Ishikawa (cell line): Measurements from ENCODE around the gene CHRNA4.

Source experiments
- RAD21 ChIP-seq: IDR thresholded peaks from 2 replicates; pipeline ENCODE4 v1.6.1; 2012; ENCODE audit warnings: low read depth
- TEAD4 ChIP-seq: IDR thresholded peaks from 2 replicates; pipeline ENCODE4 v1.6.1; 2012

GRCh38 chr20:63313349-63314014 lies 47.7 kb downstream of the CHRNA4 start:
- TF ChIP-seq RAD21 (no peak), TEAD4 (no peak)
